ENCODE measurements around the gene CRYZL1.

The CRYZL1 gene

DNA sequence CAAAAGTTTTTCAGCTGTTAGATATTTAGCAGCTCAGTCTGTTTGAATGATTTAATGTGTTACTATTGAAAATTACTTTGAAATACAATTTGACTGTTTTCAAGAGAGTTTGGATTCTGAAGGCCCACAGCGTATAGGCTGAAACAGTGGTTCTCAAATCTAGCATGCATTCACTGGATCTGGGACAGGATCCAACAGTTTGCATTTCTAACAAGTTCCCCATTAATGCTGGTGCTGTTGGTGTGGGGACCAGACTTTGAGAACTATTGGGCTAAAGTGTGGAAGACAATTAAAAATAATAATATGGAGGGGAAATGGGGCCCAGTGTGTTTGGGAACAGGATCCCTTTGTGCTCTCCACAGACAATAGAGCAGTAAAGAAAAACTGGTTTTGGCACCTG lies 32.7 kb upstream of the CRYZL1 start:
- Mint-ChIP-seq H3K4me1 (no peaks in the 10 kb centered on the region), H3K4me3 (no peak overlapping the region), H3K9me3 (peaks cover 14% of the 10 kb centered on the region), H3K27me3 (ENCODE audit: low read depth, poor library complexity) (no peaks in the 10 kb centered on the region), H3K36me3 (ENCODE audit: low read depth) (peaks cover 47% of the 10 kb centered on the region), H3K27ac (no peak overlapping the region)
- no peak for DNase-seq
- TF ChIP-seq, protein P1, sequence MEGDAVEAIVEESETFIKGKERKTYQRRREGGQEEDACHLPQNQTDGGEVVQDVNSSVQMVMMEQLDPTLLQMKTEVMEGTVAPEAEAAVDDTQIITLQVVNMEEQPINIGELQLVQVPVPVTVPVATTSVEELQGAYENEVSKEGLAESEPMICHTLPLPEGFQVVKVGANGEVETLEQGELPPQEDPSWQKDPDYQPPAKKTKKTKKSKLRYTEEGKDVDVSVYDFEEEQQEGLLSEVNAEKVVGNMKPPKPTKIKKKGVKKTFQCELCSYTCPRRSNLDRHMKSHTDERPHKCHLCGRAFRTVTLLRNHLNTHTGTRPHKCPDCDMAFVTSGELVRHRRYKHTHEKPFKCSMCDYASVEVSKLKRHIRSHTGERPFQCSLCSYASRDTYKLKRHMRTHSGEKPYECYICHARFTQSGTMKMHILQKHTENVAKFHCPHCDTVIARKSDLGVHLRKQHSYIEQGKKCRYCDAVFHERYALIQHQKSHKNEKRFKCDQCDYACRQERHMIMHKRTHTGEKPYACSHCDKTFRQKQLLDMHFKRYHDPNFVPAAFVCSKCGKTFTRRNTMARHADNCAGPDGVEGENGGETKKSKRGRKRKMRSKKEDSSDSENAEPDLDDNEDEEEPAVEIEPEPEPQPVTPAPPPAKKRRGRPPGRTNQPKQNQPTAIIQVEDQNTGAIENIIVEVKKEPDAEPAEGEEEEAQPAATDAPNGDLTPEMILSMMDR (IDR thresholded peaks at IDR 0.05): no peak

DNA sequence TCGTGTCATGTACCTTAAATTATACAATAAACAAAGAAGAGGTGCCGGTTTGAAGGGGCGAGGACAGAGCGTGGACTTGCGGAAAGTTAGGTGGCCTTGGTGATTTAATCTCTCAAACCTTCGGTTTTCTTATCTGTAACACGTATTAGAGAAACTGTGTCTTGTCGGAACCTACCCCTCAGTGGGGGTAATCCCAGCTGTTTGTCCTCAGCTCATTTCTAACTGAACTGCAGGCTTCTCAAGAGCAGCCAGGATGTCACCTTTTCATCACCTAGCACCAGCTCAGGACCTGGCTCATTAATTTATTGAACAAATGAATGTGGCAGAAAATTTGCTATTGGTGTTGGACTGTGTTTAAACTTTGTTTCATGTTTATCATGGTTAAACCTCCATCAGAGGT lies 31.9 kb upstream of the CRYZL1 start:
- Mint-ChIP-seq H3K36me3 (ENCODE audit: low read depth) (peaks cover 39% of the 10 kb centered on the region), H3K9me3 (peaks cover 6% of the 10 kb centered on the region), H3K4me1 (peaks cover 3% of the 10 kb centered on the region), H3K27me3 (ENCODE audit: low read depth, poor library complexity) (no peaks in the 10 kb centered on the region), H3K27ac (peak overlapping the region; percentile 62), H3K4me3 (no peak overlapping the region)
- TF ChIP-seq, protein P1 (IDR thresholded peaks at IDR 0.05): no peak
- no peak for DNase-seq

DNA sequence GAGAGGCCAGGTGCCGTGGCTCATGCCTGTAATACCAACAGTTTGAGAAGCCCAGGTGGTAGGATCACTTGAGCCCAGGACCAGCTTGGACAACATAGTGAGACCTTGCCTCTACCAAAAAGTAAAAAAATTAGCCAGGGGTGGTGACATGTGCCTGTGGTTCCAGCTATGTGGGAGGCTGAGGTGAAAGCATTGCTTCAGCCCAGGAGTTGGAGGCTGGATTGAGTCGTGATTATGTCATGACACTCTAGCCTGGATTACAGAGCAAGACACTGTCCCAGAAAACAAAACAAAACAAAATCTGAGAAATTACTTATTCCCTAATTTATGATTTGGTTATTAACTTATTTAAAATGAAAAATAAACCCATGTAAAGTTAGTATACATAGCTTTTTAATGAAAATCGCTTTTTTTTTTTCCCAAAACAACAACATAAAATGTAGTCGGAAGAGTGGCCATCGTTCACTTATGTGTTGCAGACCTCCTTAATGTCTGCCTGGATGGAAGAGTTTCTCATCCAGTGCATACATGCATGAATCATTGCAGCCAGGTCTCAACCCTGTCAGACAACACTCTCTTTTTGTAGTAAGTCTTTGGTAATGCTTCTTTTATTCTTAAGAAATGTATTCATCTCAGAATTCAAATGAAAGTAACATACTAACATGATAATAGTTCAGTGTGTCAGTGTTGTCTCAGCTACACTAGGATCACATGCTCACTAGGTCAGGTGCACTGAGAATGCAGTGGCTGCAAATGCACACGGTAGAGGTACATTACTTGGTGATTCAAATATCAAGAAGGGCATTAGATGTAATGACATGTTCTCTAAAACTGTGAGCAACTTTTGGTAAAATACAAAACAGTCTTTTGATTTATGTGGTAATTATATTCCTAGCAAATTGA lies 28.8 kb upstream of the CRYZL1 start:
- Mint-ChIP-seq H3K9me3 (peaks cover 4% of the 10 kb centered on the region), H3K4me3 (no peak overlapping the region), H3K4me1 (peaks cover 14% of the 10 kb centered on the region), H3K36me3 (ENCODE audit: low read depth) (peaks cover 28% of the 10 kb centered on the region), H3K27ac (no peak overlapping the region), H3K27me3 (ENCODE audit: low read depth, poor library complexity) (peaks cover 3% of the 10 kb centered on the region)
- no peak for DNase-seq
- TF ChIP-seq, protein P1 (IDR thresholded peaks at IDR 0.05): no peak

DNA sequence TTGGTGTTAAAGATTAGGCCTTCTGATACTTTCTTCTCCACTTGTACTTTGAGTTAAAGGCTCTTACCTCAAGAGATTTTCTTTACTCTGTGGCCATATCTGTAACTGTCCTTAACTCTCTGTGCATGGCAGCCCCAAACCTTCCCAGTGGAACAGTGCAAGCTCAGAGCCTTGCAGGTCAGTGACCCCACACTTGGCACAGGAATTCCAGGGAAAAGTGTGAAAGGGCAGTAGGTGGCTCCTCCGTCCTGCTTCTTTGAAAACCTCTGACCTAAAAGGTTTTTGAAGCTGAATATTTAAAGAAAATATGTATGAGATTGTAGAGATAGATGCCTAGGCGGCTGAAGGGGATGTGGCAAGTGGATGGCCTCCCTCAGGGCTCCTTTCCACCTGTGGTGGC lies 27.1 kb upstream of the CRYZL1 start:
- Mint-ChIP-seq H3K4me1 (peaks cover 14% of the 10 kb centered on the region), H3K4me3 (no peak overlapping the region), H3K27me3 (ENCODE audit: low read depth, poor library complexity) (peaks cover 3% of the 10 kb centered on the region), H3K27ac (peak overlapping the region; percentile 50), H3K9me3 (peaks cover 4% of the 10 kb centered on the region), H3K36me3 (ENCODE audit: low read depth) (peaks cover 33% of the 10 kb centered on the region)
- no peak for DNase-seq
- TF ChIP-seq, protein P1 (IDR thresholded peaks at IDR 0.05): no peak

DNA sequence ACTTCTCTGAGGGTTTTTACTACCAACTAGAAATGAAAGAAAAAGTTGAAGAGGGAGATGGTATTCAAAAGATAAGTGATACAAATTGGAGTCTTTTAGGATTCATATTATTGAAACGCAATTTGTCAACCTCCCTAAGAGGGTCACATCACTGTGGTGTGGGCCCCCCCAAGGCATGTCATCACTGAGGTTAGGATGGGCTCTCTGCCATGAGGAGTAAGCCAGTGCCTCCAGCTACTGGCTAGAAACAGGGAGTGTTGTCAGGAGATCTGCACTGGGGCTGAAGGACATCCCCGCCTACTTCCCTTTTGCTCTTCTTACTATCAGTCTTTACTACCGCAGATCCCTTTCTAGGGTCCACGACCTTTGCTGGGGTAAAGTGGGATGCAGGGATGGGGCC lies 26.6 kb upstream of the CRYZL1 start:
- peaks cover 33% of the 10 kb centered on the region for H3K36me3 Mint-ChIP-seq (ENCODE audit: low read depth)
- peak overlapping the region; percentile 50 for H3K27ac Mint-ChIP-seq
- TF ChIP-seq, protein P1 (IDR thresholded peaks at IDR 0.05): no peak
- DNase-seq: no peak
- peaks cover 3% of the 10 kb centered on the region for H3K27me3 Mint-ChIP-seq (ENCODE audit: low read depth, poor library complexity)
- peaks cover 14% of the 10 kb centered on the region for H3K4me1 Mint-ChIP-seq
- peaks cover 4% of the 10 kb centered on the region for H3K9me3 Mint-ChIP-seq
- H3K4me3 Mint-ChIP-seq: no peak overlapping the region

DNA sequence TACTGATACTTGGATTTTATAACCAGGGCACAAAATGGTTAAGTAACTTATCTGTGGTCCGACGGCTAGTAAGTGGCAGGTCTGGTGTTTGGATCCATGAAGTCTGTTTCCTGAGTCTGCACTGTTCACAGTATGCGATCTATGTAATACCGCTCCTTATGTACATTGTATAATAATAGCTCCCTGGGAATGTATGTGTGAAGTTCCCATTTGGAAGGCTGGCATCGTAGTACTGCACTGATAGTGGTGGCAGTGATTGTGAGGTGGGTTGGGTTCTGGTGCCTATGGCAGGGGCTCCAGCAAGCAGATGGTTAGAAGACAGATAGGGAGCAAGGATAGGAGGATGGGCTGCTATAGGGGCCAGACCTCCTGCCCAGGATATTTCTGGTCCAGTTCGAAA lies 26.1 kb upstream of the CRYZL1 start:
- H3K36me3 Mint-ChIP-seq (ENCODE audit: low read depth): peaks cover 33% of the 10 kb centered on the region
- TF ChIP-seq, protein P1 (IDR thresholded peaks at IDR 0.05): no peak
- H3K27ac Mint-ChIP-seq: peak overlapping the region; percentile 2
- H3K9me3 Mint-ChIP-seq: peaks cover 4% of the 10 kb centered on the region
- H3K4me3 Mint-ChIP-seq: no peak overlapping the region
- no peak for DNase-seq
- peaks cover 3% of the 10 kb centered on the region for H3K27me3 Mint-ChIP-seq (ENCODE audit: low read depth, poor library complexity)
- peaks cover 14% of the 10 kb centered on the region for H3K4me1 Mint-ChIP-seq

All from nephron progenitor cell (in vitro differentiated cells).